Uterus (tissue), 4 donors: ENCODE data around the gene KDELR3. TPM values are rescaled to one million over a fixed set of nuclear protein-coding genes. Genes with fewer than 3 reads are reported as not detected.

Experiments
- DNase-seq, 2 donors: peaks; one replicate each; pipeline ENCODE4 v3.0.0-alpha.2; 2019 to 2020
- H3K27ac ChIP-seq, 2 donors: fragments of 200-600 bp; sonication (generic); 1 replicate in 1 of 2; 2 replicates in 1 of 2; pipeline ENCODE4 v1.5.1; 2016 to 2018
- H3K27me3 ChIP-seq, 2 donors: fragments of 200-600 bp; sonication (generic); one replicate each; pipeline ENCODE4 v1.5.1; 2018 to 2019; ENCODE audit warnings: control low read depth in 1 of 2
- H3K36me3 ChIP-seq, 2 donors: fragments of 200-600 bp; sonication (generic); one replicate each; pipeline ENCODE4 v1.5.1; 2019; ENCODE audit warnings: control low read depth in 1 of 2
- H3K4me1 ChIP-seq, 2 donors: fragments of 200-600 bp; sonication (generic); one replicate each; pipeline ENCODE4 v1.5.1; 2018 to 2019; ENCODE audit warnings: control low read depth in 1 of 2
- H3K4me3 ChIP-seq, 2 donors: fragments of 200-600 bp; sonication (generic); 1 replicate in 1 of 2; 2 replicates in 1 of 2; pipeline ENCODE4 v1.5.1; 2018 to 2019; ENCODE audit warnings: mild to moderate bottlenecking in 1 of 2
- H3K9me3 ChIP-seq, 2 donors: fragments of 200-600 bp; sonication (generic); one replicate each; pipeline ENCODE4 v1.5.1; 2019; ENCODE audit warnings: control low read depth in 1 of 2
- CTCF ChIP-seq, 4 experiments: fragments of 200-600 bp in 2 of 4; fragments of 450-650 bp in 2 of 4; sonication (generic) in 2 of 4; IDR thresholded peaks; one replicate each; pipeline ENCODE4 v1.5.1; 2016 to 2019; ENCODE audit warnings: antibody characterized with exemption in 4 of 4, mild to moderate bottlenecking in 2 of 4, moderate library complexity in 1 of 4
- POLR2A ChIP-seq, 2 donors: fragments of 450-650 bp; IDR thresholded peaks; one replicate each; pipeline ENCODE4 v1.6.1; 2016; ENCODE audit warnings: antibody characterized with exemption in 2 of 2, mild to moderate bottlenecking in 1 of 2, moderate library complexity in 1 of 2
- intact Hi-C: fragments of 100-400 bp; cut with DNase I; formaldehyde crosslinking; loops from one replicate; pipeline ENCODE4 v1.15.1; 2023; ENCODE audit warnings: low total_unique reads
- total RNA-seq, 4 donors: library from RNA; depleted of rRNA in 3 of 4; stranded (reverse); fragments of >200 nt in 3 of 4; gene quantifications; one replicate each; pipeline versions ENCODE4 v1.1.0 to v1.2.4, GENCODE V29; 2014 to 2023
- donor health status: DM: yes; HTN: yes; CAD: no.

Gene KDELR3
- total RNA-seq, 4 donors from 2014 or later: 0.77 to 43.1 (median 4.7) TPM; not detected in 1

GRCh38 chr22:38443628-38444521 lies 24.0 kb upstream of the KDELR3 start:
- Histone ChIP-seq H3K27ac (no peak overlapping the region), H3K9me3 (no peaks in the 10 kb centered on the region), H3K4me1 (no peaks in the 10 kb centered on the region), H3K4me3 (no peak overlapping the region), H3K27me3 (no peaks in the 10 kb centered on the region), H3K36me3 (no peaks in the 10 kb centered on the region)
- intact Hi-C loops: no loop called here
- DNase-seq: no peak
- TF ChIP-seq CTCF (IDR thresholded peaks at IDR 0.05): no peak
- TF ChIP-seq POLR2A (IDR thresholded peaks at IDR 0.05): no peak

GRCh38 chr22:38444783-38445182 lies 23.1 kb upstream of the KDELR3 start:
- no peak overlapping the region for H3K27ac ChIP-seq
- H3K4me3 ChIP-seq: no peak overlapping the region
- H3K27me3 ChIP-seq: no peaks in the 10 kb centered on the region
- TF ChIP-seq POLR2A (IDR thresholded peaks at IDR 0.05): no peak
- TF ChIP-seq CTCF (IDR thresholded peaks at IDR 0.05): no peak
- DNase-seq: no peak
- no peaks in the 10 kb centered on the region for H3K9me3 ChIP-seq
- no peaks in the 10 kb centered on the region for H3K4me1 ChIP-seq
- no peaks in the 10 kb centered on the region for H3K36me3 ChIP-seq
- intact Hi-C loops: no loop called here

GRCh38 chr22:38446018-38446601 lies 21.8 kb upstream of the KDELR3 start:
- no peak overlapping the region for H3K27ac ChIP-seq
- H3K4me3 ChIP-seq: no peak overlapping the region
- H3K27me3 ChIP-seq: no peaks in the 10 kb centered on the region
- no peak for TF ChIP-seq POLR2A (IDR thresholded peaks at IDR 0.05)
- TF ChIP-seq CTCF (IDR thresholded peaks at IDR 0.05): no peak
- no peaks in the 10 kb centered on the region for H3K9me3 ChIP-seq
- H3K4me1 ChIP-seq: no peaks in the 10 kb centered on the region
- no peak for DNase-seq
- intact Hi-C loops: no loop called here
- no peaks in the 10 kb centered on the region for H3K36me3 ChIP-seq

- DNase-seq: no peak
- H3K27me3 ChIP-seq: peaks cover 0 to 2% of the 10 kb centered on the region in 2 donors
- intact Hi-C loops: no loop called here
- H3K9me3 ChIP-seq: no peaks in the 10 kb centered on the region
- no peak overlapping the region for H3K27ac ChIP-seq
- H3K4me1 ChIP-seq: no peaks in the 10 kb centered on the region
- TF ChIP-seq POLR2A (IDR thresholded peaks at IDR 0.05): no peak
- no peak for TF ChIP-seq CTCF (IDR thresholded peaks at IDR 0.05)
- H3K36me3 ChIP-seq: no peaks in the 10 kb centered on the region
- H3K4me3 ChIP-seq: no peak overlapping the region
Measured at GRCh38 chr22:38448945-38449745, 18.8 kb upstream of the KDELR3 start.
